Esophagus muscularis mucosa (tissue), 4 donors: ENCODE measurements around the gene TRPM7.
"Not testable (repeated sequence)": the region's sequence is repeated elsewhere in the genome, so short reads cannot be mapped to it uniquely, and the experiment has no call there.

Experiments
- CTCF ChIP-seq, 3 experiments: fragments of 200-600 bp in 2 of 3; fragments of 450-650 bp in 1 of 3; sonication (generic) in 2 of 3; IDR thresholded peaks; one replicate each; pipeline ENCODE4 v1.5.1; 2017 to 2019; ENCODE audit warnings: antibody characterized with exemption in 3 of 3, mild to moderate bottlenecking in 2 of 3, moderate library complexity in 1 of 3
- EP300 ChIP-seq: sonication (generic); formaldehyde crosslinking; IDR thresholded peaks from one replicate; pipeline ENCODE4 v1.6.1; 2017; ENCODE audit warnings: antibody characterized with exemption
- POLR2A ChIP-seq: fragments of 450-650 bp; IDR thresholded peaks from one replicate; pipeline ENCODE4 v1.6.1; 2017; ENCODE audit warnings: antibody characterized with exemption, moderate library complexity, mild to moderate bottlenecking, low read depth

GRCh38 chr15:50694634-50695165 lies 8.1 kb upstream of the TRPM7 start:
- TF ChIP-seq CTCF (IDR thresholded peaks at IDR 0.05); EP300; POLR2A: not testable (repeated sequence)
